ENCODE data around the gene ADAM12.

The ADAM12 gene

DNA sequence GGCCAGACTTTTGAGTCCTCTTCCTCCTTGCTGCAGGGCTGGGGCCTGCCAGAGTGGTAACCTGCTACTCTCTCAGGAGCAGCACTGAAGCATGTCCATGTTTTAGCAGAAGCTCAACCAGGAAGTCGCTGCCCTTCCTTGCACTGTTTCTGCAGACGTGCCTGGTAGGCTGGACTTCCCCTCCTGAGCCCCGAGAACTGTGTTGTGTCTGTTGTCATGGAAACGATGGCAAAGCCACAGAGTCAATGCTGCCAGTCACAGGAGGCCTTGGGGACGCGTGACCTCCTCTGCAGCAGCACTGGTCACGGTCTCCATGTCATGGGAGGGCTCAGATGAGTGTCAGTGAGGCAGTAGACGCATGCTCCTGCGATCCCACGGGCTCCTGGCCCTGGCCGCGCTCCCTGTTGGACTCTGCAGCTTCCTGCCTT lies 346.5 kb downstream of the ADAM12 start:
- no peak overlapping the region for H3K4me3 ChIP-seq (ENCODE audit: low read depth, low read length)
- TF ChIP-seq, protein P1, sequence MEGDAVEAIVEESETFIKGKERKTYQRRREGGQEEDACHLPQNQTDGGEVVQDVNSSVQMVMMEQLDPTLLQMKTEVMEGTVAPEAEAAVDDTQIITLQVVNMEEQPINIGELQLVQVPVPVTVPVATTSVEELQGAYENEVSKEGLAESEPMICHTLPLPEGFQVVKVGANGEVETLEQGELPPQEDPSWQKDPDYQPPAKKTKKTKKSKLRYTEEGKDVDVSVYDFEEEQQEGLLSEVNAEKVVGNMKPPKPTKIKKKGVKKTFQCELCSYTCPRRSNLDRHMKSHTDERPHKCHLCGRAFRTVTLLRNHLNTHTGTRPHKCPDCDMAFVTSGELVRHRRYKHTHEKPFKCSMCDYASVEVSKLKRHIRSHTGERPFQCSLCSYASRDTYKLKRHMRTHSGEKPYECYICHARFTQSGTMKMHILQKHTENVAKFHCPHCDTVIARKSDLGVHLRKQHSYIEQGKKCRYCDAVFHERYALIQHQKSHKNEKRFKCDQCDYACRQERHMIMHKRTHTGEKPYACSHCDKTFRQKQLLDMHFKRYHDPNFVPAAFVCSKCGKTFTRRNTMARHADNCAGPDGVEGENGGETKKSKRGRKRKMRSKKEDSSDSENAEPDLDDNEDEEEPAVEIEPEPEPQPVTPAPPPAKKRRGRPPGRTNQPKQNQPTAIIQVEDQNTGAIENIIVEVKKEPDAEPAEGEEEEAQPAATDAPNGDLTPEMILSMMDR (IDR thresholded peaks at IDR 0.05; ENCODE audit: low read depth, low read length, missing control alignments): no peak
- no peak for DNase-seq (ENCODE audit: low read depth)
- in situ Hi-C loops (cut with HindIII; ENCODE audit: low sequenced_read_pairs): no loop called here

DNA sequence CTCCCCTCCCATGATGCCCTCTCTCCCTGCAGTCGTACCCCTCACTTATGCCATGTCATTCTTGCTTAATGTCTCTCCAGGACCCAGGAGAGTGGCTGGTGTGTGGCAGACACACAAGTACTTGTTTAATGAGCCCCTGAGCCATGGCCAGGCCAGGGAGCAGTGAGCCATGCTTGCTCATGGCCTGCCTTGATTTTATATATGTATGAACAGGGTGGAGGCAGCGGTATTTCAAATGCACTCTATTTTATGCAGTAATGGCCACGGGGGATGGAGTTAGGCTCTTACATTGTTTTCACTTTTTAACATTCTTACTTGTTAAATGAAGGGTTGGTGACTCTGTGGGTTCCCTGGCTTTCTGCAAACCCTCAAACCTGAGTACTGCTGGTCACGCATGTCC lies 347.2 kb downstream of the ADAM12 start:
- no peak overlapping the region for H3K4me3 ChIP-seq (ENCODE audit: low read depth, low read length)
- no peak for DNase-seq (ENCODE audit: low read depth)
- in situ Hi-C loops (cut with HindIII; ENCODE audit: low sequenced_read_pairs): no loop called here
- TF ChIP-seq, protein P1 (IDR thresholded peaks at IDR 0.05; ENCODE audit: low read depth, low read length, missing control alignments): no peak

DNA sequence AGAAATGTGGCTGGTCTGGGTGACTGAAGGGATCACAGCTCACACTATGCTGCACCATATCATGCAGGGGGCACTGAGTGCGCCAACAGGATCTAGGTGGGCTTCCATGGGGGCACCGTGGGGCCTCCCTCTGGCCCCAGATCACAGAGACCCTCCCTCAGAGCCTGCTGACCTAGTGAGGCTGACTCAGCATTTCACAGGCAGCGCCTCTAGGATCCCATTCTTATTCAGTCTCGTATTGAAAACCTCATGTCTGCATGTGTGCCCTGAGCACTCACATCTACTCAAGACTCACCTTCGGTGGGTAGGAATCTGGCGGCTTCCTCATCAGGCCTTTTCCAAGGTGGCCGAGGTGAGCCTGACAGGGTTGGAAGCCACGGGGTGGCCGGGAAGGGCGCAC lies 350.3 kb downstream of the ADAM12 start:
- no peak overlapping the region for H3K4me3 ChIP-seq (ENCODE audit: low read depth, low read length)
- no peak for DNase-seq (ENCODE audit: low read depth)
- in situ Hi-C loops (cut with HindIII; ENCODE audit: low sequenced_read_pairs): no loop called here
- TF ChIP-seq, protein P1 (IDR thresholded peaks at IDR 0.05; ENCODE audit: low read depth, low read length, missing control alignments): no peak

DNA sequence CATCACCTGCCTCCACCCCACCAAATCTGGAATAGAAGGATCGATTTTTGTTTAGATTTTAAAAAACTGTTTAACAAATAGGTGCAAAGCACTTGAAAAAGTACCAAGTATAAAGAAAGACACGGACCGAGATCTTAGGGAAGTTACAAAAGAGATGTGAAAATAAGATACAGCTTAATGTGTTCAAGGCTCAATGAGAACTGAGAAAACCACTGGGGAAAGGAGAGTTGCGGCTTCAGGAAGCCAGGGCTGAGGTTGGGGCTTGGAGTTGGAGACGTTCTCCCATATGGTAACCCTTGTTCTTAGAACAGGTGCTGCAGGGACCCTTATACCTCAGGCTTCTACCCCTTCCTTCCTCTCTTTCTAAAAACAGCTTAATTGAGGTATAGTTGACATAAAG lies 351.8 kb downstream of the ADAM12 start:
- H3K4me3 ChIP-seq (ENCODE audit: low read depth, low read length): no peak overlapping the region
- TF ChIP-seq, protein P1 (IDR thresholded peaks at IDR 0.05; ENCODE audit: low read depth, low read length, missing control alignments): no peak
- no peak for DNase-seq (ENCODE audit: low read depth)
- in situ Hi-C loops (cut with HindIII; ENCODE audit: low sequenced_read_pairs): no loop called here

DNA sequence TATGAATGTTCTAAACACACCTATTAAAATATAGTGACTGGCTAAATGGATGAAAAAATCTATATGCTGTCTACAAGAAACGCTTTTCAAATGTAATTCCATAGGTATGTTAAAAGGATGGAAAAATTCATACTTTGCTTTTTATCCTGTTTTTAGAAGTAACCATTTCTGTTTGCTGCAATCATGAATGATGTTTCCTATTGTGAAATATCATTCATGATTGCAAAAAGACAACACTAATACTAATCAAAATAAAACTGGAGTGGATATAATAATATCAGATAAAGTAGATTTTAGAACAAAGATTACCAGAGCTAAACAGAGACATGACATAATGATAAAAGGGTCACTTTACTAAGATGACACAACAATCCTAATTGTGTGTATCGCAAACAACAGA lies 353.7 kb downstream of the ADAM12 start:
- no peak overlapping the region for H3K4me3 ChIP-seq (ENCODE audit: low read depth, low read length)
- TF ChIP-seq, protein P1 (IDR thresholded peaks at IDR 0.05; ENCODE audit: low read depth, low read length, missing control alignments): no peak
- in situ Hi-C loops (cut with HindIII; ENCODE audit: low sequenced_read_pairs): no loop called here
- no peak for DNase-seq (ENCODE audit: low read depth)

DNA sequence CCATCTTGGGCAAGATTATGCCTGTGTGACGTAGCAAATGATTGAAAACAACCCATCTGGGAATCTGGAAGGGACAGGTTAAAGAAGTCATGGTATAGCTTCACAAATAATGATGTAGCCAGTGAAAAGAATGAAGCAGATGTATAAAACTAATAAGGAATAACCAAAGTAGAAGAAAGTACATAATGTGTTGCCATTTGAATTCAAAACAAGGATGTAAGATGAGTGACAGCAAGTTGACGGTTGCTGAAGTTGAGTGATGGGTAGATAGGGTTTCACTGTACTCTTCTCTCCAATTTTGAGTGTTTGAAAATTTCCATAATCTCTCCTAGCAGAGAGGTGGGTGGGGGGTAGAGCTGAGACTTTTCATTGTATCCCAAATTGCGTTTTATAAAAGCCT lies 358.3 kb downstream of the ADAM12 start:
- DNase-seq (ENCODE audit: low read depth): no peak
- H3K4me3 ChIP-seq (ENCODE audit: low read depth, low read length): no peak overlapping the region
- in situ Hi-C loops (cut with HindIII; ENCODE audit: low sequenced_read_pairs): no loop called here
- TF ChIP-seq, protein P1 (IDR thresholded peaks at IDR 0.05; ENCODE audit: low read depth, low read length, missing control alignments): no peak

DNA sequence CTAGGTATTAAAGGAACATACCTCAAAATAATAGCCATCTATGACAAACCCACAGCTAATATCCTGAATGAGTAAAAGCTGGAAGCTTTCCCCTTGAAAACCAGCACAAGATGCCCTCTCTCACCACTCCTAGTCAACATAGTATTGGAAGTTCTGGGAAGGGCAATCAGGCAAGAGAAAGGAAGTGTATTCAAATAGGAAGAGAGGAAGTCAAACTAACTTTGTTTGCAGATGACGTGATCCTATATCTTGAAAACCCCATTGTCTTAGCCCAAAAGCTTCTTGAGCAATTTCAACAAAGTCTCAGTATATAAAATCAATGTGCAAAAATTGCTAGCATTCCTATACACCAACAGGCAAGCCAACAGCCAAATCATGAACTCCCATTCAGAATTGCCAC lies 360.6 kb downstream of the ADAM12 start:
- DNase-seq (ENCODE audit: low read depth): no peak
- TF ChIP-seq, protein P1 (IDR thresholded peaks at IDR 0.05; ENCODE audit: low read depth, low read length, missing control alignments): no peak
- H3K4me3 ChIP-seq (ENCODE audit: low read depth, low read length): no peak overlapping the region
- in situ Hi-C loops (cut with HindIII; ENCODE audit: low sequenced_read_pairs): no loop called here
